Mammary epithelial cell (primary cell): Measurements from ENCODE around the gene HAO2.
A peak's percentile ranks its signal among the peaks of the same experiment; 100 is the strongest.

Source experiments
- CTCF ChIP-seq, 2 donors: IDR thresholded peaks in 1 of 2; conservative IDR thresholded peaks in 1 of 2; 2 replicates each; pipeline ENCODE4 v1.5.1; 2011 to 2012; ENCODE audit warnings: inconsistent platforms in 2 of 2, low read length in 2 of 2, mild to moderate bottlenecking in 2 of 2, control low read depth in 1 of 2, low read depth in 1 of 2; ENCODE audit not compliant: insufficient read depth in 1 of 2; ENCODE audit errors: extremely low read depth in 1 of 2
- EZH2 ChIP-seq: IDR thresholded peaks from 2 replicates; pipeline ENCODE4 v1.6.1; 2012; ENCODE audit warnings: low read length, inconsistent platforms, borderline replicate concordance

- TF ChIP-seq EZH2 = no peak
- peak in 1 of 2 donors; percentile 16 for TF ChIP-seq CTCF (conservative IDR thresholded peaks at IDR 0.05 in 1 of 2, IDR thresholded peaks at IDR 0.05 in 1 of 2; ENCODE audit: extremely low read depth in 1 of 2, insufficient read depth in 1 of 2, low read depth in 1 of 2, low read length in 2 of 2)
Measured at GRCh38 chr1:119420638-119421037, 52.1 kb downstream of the HAO2 start.
